Activated gamma-delta T cell treated with Interleukin-2 at 50 U/mL for 16 hours (primary cell): ENCODE results near the gene KRTAP5-8.
"Not testable (repeated sequence)": the region's sequence is repeated elsewhere in the genome, so short reads cannot be mapped to it uniquely, and the experiment has no call there.

ENCODE experiments used
- DNase-seq: peaks from one replicate; pipeline ENCODE4 v3.0.0-alpha.2; 2020

KRTAP5-8 gene

DNA sequence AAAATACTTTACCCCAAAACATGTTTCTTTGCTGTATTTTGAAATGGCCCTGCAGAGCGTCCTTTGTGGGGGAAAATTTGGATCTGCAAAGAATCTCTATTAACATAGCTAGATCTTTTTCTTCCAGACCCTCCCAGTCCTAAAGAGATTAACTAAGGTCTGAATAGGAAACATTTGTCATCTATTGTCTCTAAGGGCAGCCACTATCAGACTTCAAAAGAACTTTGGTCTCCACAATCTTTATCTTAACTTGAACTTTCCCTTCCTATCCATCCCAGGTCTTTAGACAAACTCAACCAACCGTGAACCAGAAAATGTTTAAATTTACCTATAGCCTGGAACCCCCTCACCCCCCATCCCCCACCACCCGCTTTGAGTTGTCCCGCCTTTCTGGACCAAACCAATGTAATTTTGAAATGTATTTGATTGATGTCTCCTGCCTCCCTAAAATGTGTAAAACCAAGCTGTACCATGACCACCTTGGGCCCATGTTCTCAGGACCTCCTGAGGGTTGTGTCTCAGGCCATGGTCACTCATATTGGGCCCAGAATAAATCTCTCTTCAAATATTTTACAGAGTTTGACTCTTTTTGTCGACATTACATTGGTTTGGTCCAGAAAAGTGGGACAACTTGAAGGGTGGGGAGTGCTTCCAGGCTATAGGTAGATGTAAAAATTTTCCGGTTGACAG, 6.8 kb downstream of the KRTAP5-8 start:
- no peak for DNase-seq

DNA sequence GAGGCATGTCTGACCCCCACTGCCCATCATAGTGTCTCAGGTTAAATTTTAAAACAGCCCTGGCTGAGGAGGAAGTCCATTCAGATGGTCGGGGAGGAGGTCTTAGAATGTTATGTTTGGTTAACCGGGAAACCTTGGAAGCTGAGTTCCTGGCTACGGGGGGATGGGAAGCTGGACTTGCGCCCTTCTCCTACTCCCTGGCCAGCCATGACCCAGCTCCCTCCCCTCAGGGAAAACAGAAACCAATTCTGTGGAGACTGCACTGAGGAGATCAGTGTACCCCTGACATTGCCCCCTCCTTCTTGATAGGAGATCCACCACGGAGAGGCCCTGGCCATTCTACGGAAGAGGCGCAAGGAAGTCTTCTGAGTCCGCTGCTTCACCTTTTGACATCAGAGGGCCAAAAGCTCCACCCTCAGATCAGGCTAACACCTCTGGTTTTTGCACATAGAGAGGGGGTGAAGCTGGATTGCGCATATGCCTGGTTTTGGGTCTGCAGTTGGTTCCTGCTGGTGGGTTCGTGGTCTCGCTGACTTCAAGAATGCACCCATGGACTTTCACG, 7.7 kb downstream of the KRTAP5-8 start:
- DNase-seq: no peak

DNA sequence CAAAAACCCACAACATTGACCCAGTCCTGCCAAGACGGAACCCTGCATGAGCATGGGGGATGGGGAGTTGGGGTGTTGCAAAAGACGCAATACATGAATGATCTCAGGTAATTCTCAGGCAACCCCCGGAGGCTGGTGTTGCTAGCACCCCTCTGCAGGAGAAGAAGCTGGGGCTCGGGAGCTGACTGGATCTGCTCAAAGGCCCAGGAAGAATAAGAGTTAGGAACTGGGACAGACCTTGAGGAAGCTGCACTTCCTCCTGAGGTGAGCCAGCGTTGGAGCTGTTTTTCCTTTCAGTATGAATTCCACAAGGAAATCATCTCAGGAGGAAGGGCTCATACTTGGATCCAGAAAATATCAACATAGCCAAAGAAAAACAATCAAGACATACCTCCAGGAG, 10.3 kb downstream of the KRTAP5-8 start, which contains the start of gene KRTAP5-9:
KRTAP5-9 (plus strand) TSS at position 301 of the 400 bp plus-strand sequence. CDS start 238 bp downstream, outside the sequence.
- no peak for DNase-seq

DNA sequence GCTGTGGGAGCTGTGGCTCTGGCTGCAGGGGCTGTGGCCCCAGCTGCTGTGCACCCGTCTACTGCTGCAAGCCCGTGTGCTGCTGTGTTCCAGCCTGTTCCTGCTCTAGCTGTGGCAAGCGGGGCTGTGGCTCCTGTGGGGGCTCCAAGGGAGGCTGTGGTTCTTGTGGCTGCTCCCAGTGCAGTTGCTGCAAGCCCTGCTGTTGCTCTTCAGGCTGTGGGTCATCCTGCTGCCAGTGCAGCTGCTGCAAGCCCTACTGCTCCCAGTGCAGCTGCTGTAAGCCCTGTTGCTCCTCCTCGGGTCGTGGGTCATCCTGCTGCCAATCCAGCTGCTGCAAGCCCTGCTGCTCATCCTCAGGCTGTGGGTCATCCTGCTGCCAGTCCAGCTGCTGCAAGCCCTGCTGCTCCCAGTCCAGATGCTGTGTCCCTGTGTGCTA, 10.9 kb downstream of the KRTAP5-8 start:
- no peak for DNase-seq

DNA sequence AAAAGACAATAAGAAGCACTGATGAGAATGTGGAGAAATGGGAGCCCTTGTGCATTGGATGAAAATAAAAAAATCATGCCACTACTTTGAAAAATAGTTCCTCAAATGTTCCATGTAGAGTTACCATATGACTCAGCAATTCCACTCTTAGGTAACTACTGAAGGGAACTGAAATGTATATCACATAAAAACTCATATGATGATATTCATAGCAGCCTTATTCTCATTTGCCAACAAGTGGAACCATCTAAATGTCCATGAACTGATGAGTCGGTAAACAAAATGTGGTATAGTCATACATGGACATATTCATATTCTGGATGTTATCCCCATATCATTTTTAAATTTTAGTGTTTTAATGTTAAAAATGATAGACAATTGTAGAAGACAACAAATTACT, 13.9 kb downstream of the KRTAP5-8 start:
- DNase-seq: no peak

DNA sequence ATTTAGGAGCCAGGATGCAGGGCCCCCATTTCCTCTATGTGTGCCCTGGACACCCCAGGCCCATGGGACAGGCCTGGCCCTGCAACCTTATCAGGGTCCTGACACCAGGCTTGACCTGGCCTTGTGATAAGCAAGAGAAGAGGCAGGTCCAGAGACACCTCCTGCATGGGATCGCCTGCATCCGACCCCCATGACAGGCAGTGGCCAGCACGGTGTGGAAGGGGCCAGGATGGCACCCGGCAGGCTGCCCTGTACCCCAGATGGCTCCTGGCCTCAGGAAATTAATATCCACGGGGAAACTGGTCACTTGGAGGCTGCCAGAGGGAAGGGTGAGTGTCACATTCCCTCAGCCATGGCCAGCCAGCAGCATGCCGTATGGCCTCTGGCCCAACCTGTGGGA, 17.2 kb downstream of the KRTAP5-8 start:
- DNase-seq: no peak

DNA sequence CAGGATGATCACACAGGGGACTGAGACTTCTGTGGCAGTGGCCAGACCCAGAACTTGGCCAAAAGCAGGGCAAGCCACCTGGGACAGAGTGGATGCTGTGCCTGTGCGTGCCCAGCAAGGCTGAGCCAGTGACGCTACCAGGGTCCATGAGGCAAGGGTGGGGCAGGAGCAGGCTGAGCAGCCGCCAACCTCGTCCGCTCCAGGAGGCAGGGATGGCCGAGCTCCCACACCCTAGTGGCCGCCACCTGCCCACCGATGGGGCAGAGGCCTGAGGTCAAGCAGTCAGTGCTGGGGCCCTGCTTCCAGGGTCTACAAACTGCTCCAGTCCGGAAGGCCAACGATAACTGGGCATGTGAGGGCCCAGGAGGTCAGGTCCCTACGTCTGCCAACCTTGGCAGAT, 17.7 kb downstream of the KRTAP5-8 start:
- no peak for DNase-seq

DNA sequence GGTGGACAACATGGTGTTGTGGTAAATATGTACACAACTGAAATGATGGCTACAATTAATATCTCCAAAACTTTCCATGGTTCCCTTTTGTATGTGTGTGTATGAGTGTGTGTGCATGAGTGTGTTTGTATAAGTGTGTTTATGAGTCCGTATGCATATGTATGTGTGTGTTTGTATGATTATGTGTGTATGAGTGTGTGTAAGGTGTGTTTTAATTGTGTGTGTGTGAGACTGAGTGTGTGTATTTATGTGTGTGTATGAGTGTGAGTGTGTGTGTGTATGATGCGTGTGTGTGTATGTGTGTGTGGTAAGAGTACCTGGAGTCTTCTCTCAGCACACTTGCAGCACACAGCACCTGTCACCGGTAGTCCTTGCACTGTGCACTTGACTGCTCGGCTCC, 18.2 kb downstream of the KRTAP5-8 start:
- DNase-seq: no peak

DNA sequence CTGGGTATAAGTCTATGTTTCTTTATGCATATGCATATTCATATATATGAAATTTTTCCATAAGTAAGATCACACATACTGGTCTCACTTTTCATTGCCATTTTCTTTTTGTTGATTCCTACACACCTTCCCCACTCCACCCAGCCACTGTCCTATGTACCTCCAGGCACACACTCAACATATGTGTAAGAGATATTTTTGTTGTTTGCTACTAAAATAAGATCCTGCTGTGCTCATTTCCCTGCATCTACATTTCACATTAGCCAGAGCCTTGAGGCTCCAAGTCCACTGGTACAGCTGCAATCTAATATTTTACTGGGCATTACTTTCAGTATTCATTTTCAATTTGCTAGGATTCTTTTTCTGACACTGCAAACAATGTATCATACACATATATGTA, 19.4 kb downstream of the KRTAP5-8 start:
- DNase-seq: no peak

DNA sequence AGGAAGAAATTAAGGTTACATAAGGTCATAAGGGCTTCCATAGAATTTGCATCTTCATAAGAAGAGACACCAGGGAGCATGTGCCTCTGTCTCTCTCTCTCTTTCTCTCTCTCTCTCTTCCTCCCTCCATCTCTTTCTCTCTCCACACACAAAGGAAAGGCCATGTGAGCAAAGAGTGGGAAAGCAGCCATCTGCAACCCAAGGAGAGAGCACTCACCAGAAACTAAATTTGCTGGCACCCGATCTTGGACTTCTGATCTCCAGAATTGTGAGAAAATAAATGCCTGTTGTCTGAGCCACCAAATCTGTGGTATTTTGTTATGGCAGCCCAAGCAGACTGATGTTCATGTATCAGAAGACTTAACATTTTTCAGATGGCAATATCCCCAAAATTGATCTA, 21.2 kb downstream of the KRTAP5-8 start:
- DNase-seq: no peak

DNA sequence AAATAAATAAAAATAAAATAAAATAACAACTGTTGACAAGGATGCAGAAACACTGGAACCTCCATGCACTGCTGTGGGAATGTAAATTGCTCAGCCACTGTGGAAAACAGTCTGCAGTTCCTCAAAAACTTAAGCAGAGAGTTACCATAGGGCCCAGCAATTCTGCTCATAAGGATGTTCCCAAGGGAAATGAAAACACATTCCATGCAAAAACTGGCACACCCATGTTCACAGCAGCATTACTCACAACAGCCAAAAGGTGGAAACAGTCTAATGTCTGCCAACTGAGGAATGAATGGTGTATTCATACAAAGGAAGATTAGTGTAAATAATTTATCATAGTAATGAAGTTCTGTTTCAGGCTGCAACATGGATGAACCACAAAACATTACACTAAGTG, 24.3 kb downstream of the KRTAP5-8 start:
- no peak for DNase-seq

DNA sequence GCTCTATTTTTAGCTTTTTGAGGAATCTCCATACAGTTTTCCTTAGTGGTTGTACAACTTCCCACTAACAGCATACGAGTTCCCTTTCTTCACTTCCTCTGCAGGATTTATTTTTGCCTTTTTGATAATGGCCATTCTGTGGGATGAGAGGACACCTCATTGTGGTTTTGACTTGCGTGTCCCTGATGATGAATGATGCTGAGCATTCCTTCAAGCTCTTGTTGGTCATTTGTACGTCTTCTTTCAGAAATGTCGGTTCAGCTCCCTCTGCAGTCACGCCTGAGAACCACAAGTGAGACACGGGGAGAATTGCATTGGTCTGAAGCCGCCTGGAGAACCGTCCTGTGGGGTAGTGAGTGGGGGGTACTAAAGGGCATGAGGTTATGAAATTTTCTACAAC, 25.6 kb downstream of the KRTAP5-8 start:
- DNase-seq: no peak

DNA sequence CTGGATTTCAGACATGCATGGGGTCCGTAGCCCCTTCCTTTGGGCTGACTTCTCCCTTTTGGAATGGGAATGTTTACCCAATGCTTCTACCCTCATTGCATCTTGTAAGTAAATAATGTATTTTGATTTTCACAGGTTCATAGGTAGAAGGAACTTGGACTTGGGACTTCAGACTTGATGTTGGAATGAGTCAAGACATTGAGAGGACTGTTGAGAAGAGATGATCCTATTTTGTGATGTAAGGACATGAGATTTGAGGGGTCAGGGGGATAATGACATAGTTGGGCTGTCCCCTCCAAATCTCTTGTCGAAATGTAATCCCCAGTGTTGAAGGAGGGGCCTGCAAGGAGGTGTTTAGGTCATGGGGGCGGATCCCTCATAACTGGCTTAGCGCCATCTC, 26.6 kb downstream of the KRTAP5-8 start:
- no peak for DNase-seq

DNA sequence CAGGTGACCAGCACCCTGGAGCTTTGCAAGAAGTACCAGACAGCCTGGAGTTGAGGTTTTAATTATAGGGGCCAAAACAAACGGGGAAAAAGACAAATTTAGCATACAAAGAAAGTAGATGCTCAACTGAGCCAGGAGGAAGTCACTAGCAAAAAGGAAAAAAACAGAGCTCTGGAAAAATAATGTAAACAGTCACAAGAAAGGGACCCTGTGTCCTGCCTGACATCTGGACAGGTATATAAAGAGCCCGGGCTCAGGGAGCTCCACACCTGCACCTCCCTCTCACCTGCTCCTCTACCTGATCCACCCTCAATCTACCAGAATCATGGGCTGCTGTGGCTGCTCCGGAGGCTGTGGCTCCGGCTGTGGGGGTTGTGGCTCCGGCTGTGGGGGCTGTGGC, 27.4 kb downstream of the KRTAP5-8 start, which contains the start of gene KRTAP5-10:
KRTAP5-10 (plus strand) TSS at position 301 of the 400 bp plus-strand sequence; CDS start at position 326, 25 bp downstream.
- DNase-seq: no peak

DNA sequence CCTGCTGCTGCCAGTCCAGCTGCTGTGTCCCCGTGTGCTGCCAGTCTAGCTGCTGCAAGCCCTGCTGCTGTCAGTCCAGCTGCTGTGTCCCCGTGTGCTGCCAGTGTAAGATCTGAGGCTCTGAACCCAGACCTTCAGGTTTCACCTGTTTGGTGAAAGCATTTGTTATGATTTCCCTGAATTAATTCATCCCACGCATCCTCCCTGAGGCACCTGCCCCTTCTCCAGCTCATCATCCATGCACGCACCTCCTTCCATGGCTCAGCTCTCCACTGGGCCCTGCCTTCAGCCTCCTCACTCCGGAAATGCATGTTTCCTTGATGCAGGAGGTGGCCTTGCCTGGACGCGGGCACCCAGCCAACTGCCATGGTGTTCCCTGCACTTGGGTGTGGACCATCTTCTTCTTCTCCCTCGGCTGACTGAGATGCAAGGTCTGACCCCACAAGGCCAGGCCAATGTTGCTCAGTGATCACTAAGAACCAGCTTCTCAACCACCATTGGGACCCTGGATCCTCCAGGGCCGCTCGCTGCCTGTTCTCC, 28.3 kb downstream of the KRTAP5-8 start:
- no peak for DNase-seq

DNA sequence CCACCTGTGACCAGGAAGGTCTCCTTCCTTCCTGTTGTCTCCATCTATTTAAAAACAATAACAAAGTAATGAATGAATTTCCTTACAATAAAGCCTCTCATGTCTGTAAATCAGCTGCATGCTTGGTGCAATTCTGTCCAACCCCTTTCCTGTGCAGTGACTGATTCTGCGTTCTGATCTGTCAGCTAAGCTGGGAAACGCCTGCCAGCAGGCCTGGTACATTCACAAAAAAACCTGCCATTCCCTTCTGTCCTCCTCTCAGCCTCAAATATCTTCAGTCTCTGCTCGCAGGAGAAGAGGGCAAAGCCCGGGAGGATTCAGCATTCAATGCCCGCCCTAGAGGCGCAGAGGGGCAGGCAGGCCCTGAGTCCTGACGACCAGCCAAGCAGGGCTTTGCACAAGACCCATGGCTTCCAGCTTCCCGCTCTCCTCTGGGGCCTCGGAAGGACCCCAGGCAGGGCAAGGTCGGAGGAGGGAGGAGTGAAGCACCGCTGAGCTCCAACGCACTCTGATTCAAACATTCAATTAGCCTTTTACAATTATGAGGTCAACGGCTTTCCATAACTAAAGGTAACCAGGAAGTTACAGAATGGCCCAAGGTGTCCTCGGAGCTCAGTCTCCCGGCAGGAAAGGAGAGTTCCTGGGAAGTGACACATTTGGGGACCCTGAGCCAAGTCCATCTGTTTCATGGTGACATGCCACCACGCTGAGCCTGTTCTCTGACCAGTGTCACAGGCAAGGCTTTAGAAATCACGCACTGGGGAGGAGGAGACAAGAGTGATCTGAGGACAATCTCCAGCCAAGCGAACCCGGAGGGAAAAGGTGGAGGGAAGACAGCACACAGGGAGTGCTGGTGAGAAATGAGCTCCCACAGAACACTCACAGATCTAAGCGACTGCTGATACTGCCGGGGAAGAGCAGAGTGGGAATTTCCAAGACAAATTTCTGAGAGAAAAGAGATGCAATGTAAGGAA, 29.1 kb downstream of the KRTAP5-8 start:
- DNase-seq: not testable (repeated sequence)

DNA sequence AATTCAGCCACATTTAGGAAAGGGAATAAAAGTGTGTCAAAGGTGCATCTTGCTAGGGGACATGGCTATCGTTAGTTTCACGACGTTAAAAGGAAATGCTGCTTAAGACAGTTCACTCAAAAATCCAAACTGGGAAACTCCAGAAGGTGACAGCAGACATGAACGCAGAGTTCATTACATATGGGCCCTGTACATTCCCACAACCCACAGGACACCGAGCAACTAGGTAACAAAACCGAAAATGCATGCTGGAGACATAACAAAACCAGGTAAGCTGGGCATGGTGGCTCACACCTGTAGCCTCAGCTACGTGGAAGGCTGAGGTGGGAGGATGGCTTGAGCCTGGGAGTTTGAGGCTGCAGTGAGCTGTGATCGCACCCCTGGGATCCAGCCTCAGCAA, 29.8 kb downstream of the KRTAP5-8 start:
- not testable (repeated sequence) for DNase-seq

DNA sequence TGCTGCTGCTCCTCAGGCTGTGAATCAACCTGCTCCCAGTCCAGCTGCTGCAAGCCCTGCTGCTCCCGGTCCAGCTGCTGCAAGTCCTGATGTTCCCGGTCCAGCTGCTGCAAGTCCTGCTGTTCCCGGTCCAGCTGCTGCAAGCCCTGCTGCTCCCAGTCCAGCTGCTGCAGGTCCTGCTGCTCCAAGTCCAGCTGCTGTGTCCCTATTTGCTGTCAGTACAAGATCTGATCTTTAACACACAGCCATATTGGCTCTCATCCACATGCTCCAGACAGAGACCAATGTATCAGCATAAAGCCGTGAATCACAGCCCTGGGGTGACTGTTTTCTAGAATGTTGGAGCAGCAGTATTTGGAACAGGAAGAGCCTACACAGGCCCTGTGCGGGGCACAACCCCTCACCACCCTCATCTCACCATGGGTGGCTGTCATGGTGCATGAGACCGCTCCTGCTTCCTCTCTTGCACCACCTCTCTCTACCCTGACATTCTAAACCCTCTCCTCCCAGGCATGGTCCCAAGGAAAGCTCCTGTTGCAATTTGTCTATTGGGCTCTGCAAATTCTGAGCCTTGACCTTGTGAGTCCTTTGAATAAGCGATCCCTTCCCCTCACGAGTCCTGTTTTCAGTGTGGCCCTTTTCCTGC, 31.0 kb downstream of the KRTAP5-8 start:
- DNase-seq: no peak

DNA sequence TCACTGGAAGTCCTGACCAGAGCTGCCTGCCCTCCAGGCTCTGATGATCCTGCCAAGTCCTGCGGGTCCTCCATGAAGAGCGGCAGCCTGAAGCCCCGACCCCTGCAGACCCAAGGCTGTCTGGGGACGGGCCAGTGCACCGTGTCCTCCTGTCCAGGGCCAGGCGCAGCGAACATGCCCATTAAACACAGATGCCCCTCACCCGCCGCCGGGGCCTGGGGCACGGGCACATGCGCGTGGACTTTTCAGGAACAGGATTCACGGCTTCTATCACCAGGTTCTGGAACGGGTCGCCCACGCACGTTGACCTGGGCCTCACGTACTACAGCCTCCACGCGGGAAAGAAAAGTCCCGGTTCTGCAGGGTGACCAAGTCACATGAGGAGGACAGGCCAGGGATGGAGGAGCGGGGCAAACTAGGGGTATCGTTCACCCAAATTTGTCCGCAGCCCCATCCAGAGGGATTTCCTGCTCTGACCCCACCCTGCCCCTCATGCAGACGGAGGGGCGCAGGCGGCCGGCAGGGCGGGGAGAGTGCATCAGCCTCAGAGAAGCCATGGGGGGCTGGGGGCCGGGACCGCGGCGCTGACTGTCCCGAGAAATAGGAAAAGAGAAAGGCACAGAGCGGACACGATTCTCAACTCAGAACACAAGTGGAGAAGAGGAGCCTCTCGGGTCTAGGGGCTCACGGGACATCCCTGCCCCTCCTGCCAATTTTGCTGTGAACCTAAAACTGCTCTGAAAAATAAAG, 33.5 kb downstream of the KRTAP5-8 start:
- not testable (repeated sequence) for DNase-seq

DNA sequence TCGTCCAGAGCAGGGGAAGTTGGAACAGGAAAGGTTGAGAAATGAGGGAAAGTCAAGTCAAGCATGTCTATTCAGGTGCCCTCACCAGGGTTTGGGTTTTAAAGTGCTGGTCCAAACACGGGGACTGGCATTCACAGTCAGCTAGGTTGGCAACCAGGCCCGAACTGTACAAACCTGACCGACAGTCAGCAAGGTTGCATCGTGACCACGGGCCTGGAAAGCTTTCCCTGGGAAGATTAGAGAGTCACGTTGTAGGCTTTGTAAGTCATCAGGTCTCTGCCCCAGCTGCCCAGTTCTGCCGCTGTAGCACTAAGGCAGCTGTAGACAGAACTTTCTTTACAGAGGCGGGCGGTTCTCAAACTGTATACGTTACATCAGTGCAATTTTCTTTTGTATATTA, 35.0 kb downstream of the KRTAP5-8 start:
- no peak for DNase-seq

DNA sequence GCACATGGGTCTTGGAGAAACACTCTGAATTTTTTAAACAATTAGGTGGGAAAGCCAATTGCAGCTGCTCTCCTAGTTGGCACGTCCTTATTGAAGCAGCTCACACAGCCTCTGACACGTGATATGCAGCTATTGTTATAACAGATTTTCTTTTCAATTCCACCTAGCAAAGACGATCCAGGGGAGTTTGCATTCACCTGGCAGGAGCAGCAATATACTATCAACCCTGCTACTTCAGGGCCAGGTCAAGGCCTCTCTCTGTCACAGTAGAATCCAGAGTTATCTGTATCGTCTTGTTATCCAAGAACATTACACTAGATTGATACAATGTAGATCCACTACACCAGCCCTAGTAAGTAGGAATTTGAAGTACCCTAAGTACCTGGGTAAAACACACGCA, 36.6 kb downstream of the KRTAP5-8 start:
- DNase-seq: no peak
